Peyer's patch (tissue), 4 donors: ENCODE measurements around the gene FAM193A. TPM values are rescaled to one million over a fixed set of nuclear protein-coding genes. Genes with fewer than 3 reads are reported as not detected.
"Not testable (repeated sequence)": the region's sequence is repeated elsewhere in the genome, so short reads cannot be mapped to it uniquely, and the experiment has no call there.

Experiments used
- DNase-seq, 3 donors: peaks; one replicate each; pipeline ENCODE4 v3.0.0-alpha.2; 2017 to 2019
- H3K27ac ChIP-seq, 4 donors: fragments of 200-600 bp; sonication (generic); one replicate each; pipeline ENCODE4 v1.5.1; 2016 to 2019
- H3K27me3 ChIP-seq, 2 donors: fragments of 200-600 bp; sonication (generic); one replicate each; pipeline ENCODE4 v1.5.1; 2019
- H3K36me3 ChIP-seq, 3 donors: fragments of 200-600 bp; sonication (generic); one replicate each; pipeline ENCODE4 v1.5.1; 2016 to 2019
- H3K4me1 ChIP-seq, 4 donors: fragments of 200-600 bp; sonication (generic); one replicate each; pipeline ENCODE4 v1.5.1; 2016 to 2019
- H3K4me3 ChIP-seq, 4 donors: fragments of 200-600 bp; sonication (generic); 1 replicate in 3 of 4; 2 replicates in 1 of 4; pipeline ENCODE4 v1.5.1; 2016 to 2019; ENCODE audit warnings: mild to moderate bottlenecking in 1 of 4
- H3K9me3 ChIP-seq, 4 donors: fragments of 200-600 bp; sonication (generic); one replicate each; pipeline ENCODE4 v1.5.1; 2016 to 2019; ENCODE audit warnings: mild to moderate bottlenecking in 1 of 4
- POLR2A ChIP-seq, 2 donors: fragments of 450-650 bp; IDR thresholded peaks; one replicate each; pipeline ENCODE4 v1.5.1; 2017; ENCODE audit warnings: antibody characterized with exemption in 2 of 2, mild to moderate bottlenecking in 2 of 2, moderate library complexity in 2 of 2
- total RNA-seq, 4 donors: library from RNA; depleted of rRNA; stranded (reverse); fragments of >200 nt; gene quantifications; one replicate each; pipeline ENCODE4 v1.1.0, GENCODE V29; 2016
- TF ChIP-seq, protein P1 (sequence below), 6 experiments: fragments of 450-650 bp in 4 of 6; fragments of 200-600 bp in 2 of 6; sonication (generic) in 1 of 6; IDR thresholded peaks; one replicate each; pipeline ENCODE4 v1.5.1; 2017 to 2019; ENCODE audit warnings: antibody characterized with exemption in 6 of 6, mild to moderate bottlenecking in 3 of 6, moderate library complexity in 1 of 6

The FAM193A gene
- total RNA-seq, 4 donors from 2014 or later, result 38.2 to 77.6 (median 51.2) TPM

DNA sequence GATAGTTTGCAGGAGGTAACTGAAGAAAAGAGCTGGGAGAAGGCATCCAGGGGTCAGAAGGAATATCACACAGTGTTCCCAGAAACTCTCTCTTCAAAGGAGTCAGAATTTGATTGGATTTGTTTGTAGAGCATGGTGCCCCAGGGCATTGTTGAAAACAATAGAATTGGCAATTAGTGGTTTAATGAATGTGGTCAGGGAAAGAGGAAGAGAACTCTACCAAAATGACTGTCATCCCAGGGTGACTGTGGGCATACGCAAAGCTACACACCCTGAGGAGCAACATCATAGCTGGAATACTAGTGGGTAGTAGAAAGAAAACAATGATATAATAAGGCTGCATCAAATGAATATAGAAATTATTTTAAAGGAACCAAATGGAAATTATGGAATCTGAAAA lies 198.2 kb downstream of the FAM193A start:
- TF ChIP-seq, protein P1, sequence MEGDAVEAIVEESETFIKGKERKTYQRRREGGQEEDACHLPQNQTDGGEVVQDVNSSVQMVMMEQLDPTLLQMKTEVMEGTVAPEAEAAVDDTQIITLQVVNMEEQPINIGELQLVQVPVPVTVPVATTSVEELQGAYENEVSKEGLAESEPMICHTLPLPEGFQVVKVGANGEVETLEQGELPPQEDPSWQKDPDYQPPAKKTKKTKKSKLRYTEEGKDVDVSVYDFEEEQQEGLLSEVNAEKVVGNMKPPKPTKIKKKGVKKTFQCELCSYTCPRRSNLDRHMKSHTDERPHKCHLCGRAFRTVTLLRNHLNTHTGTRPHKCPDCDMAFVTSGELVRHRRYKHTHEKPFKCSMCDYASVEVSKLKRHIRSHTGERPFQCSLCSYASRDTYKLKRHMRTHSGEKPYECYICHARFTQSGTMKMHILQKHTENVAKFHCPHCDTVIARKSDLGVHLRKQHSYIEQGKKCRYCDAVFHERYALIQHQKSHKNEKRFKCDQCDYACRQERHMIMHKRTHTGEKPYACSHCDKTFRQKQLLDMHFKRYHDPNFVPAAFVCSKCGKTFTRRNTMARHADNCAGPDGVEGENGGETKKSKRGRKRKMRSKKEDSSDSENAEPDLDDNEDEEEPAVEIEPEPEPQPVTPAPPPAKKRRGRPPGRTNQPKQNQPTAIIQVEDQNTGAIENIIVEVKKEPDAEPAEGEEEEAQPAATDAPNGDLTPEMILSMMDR (IDR thresholded peaks at IDR 0.05), result no peak
- TF ChIP-seq POLR2A (IDR thresholded peaks at IDR 0.05), result no peak
- H3K27ac ChIP-seq, result no peak overlapping the region
- peaks cover 0 to 36% (median 0%) of the 10 kb centered on the region in 3 donors for H3K36me3 ChIP-seq
- no peaks in the 10 kb centered on the region for H3K9me3 ChIP-seq
- no peak for DNase-seq
- no peaks in the 10 kb centered on the region for H3K27me3 ChIP-seq
- H3K4me1 ChIP-seq, result no peaks in the 10 kb centered on the region
- H3K4me3 ChIP-seq, result no peak overlapping the region

DNA sequence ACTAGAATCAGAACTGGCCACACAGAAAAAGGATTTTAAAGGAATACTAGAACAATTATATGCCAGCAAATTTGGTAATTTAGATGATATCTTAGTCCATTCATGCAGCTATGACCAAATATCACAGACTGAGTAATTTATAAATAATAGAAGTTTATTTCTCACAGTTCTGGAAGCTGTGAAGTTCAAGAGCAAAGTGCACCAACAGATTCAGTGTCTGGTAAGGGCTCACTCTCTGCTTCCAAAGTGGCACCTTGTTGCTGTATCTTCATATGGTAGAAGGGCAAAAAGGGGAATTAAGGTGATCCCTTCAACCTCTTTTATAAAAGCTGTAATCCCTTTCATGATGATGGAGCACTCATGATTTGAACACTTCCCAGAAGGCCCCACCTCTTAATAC lies 199.4 kb downstream of the FAM193A start:
- no peak overlapping the region for H3K4me3 ChIP-seq
- no peaks in the 10 kb centered on the region for H3K9me3 ChIP-seq
- no peak overlapping the region for H3K27ac ChIP-seq
- H3K27me3 ChIP-seq, result no peaks in the 10 kb centered on the region
- peaks cover 0 to 31% (median 0%) of the 10 kb centered on the region in 3 donors for H3K36me3 ChIP-seq
- no peaks in the 10 kb centered on the region for H3K4me1 ChIP-seq
- no peak for TF ChIP-seq POLR2A (IDR thresholded peaks at IDR 0.05)
- no peak for DNase-seq

DNA sequence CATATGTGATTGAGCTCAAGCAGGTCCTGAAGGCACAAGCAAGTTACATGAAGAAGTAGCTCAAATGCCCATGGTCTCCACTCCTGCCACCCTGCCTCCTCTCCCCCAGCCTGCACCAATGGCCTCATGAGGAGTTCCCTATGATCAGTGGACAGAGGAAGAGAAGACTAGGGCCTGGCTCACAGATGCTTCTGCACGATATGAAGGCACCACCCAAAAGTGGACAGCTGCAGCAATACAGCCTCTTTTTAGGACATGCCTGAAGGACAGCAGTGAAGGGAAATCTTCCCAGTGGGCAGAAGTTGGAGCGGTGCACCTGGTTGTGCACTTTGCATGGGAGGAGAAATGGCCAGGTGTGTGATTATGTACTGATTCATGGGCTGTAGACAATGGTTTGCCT lies 201.8 kb downstream of the FAM193A start:
- not testable (repeated sequence) for H3K27ac ChIP-seq, H3K9me3 ChIP-seq, H3K4me1 ChIP-seq, H3K4me3 ChIP-seq, H3K27me3 ChIP-seq, DNase-seq
- peaks cover 0 to 31% (median 0%) of the 10 kb centered on the region in 3 donors for H3K36me3 ChIP-seq

DNA sequence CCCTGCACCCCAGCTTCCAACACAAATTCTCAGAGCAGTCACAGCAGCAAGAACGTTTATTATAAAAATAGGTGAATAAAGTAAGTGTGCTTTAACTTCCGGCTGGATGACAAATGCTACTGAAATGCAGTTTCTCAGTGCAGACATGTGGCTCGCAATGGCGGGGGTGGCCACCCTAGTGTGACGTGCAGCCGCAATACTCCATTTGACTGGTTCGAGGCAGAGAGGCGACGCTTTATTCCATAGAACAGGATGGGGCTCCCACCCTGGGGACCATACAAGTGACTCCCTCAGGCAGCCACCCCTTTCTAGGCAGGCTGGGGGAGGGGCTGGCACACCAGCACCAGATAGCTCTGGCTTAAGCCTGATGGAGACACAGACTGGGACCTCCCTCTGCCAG lies 205.2 kb downstream of the FAM193A start:
- Histone ChIP-seq H3K4me1 (peaks cover 0 to 10% (median 5%) of the 10 kb centered on the region in 4 donors), H3K36me3 (peaks cover 0 to 55% (median 0%) of the 10 kb centered on the region in 3 donors), H3K4me3 (no peak overlapping the region), H3K27ac (no peak overlapping the region), H3K9me3 (no peaks in the 10 kb centered on the region), H3K27me3 (no peaks in the 10 kb centered on the region)
- TF ChIP-seq, protein P1 (IDR thresholded peaks at IDR 0.05), result no peak
- no peak for TF ChIP-seq POLR2A (IDR thresholded peaks at IDR 0.05)
- no peak for DNase-seq

DNA sequence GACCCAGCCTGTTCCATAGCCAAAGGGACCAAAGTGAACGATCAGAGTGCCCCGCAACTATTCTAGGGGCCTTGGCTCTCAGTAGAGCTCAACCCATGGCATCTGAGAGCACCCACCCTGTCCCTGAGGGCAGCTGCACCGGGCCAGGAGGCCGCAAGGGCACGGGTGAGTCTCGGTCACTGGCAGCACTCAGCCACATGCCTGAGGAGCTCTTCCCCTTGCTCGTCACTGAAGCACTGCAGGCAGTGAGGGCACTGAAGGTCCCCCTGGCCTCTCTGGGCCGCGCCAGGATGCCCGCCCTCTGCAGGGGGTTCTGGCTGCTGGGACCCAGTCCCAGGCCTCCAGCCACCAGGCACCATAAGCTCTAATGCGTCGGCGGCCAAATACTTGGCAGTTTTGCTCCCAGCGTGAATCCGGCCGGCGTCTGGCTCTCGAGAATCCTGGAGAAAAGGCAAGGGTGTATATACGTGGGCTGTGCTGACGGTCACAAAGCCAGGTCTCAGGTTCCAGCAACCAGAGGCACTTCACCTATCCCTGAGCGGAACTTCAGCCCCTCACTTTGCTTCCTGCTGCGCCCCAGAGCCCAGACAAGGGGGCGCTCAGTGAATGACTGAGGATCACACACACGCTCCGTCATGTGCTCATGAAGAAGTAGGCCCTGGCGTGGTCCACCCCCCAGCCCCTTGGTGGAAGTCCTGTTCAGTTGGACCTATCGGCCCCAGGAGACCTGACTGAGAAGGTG lies 205.8 kb downstream of the FAM193A start:
- peaks cover 0 to 16% (median 7%) of the 10 kb centered on the region in 4 donors for H3K4me1 ChIP-seq
- H3K27ac ChIP-seq, result no peak overlapping the region
- H3K36me3 ChIP-seq, result peaks cover 0 to 62% (median 0%) of the 10 kb centered on the region in 3 donors
- H3K27me3 ChIP-seq, result no peaks in the 10 kb centered on the region
- no peak for TF ChIP-seq POLR2A (IDR thresholded peaks at IDR 0.05)
- TF ChIP-seq, protein P1 (IDR thresholded peaks at IDR 0.05), result no peak
- no peak for DNase-seq
- H3K9me3 ChIP-seq, result no peaks in the 10 kb centered on the region
- no peak overlapping the region for H3K4me3 ChIP-seq

DNA sequence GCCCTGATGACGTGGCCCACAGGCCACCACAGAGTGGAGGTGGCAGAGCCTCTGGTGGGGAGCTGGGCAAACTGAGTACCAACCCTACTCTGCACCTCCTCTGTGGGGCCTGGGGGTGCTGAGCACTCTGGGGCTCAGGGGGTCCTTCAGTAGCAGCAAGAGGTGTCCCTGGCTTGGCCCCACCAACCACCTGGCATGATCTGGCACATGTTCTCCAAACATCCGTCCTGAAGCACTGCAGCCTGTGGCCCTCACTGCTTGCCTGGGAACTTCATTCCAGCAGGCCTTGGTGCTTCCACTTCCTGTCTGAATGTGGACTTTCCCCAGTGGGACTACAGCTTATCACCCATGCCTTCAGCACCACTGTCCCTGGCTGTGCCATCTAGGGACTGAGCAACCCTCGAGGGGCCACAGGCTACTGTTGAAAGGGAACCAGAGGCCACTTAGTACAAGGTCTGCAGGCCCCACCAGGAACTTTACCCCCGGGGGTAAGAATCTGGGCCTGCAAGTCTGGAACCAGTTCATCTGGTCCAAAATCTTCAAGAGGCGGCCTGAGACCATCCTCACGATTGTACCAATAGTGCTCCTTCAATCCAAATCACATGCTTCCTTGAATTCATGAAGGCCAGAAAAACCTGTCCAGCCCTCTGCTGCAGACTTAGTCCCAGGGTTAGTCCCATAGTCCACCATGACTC lies 206.5 kb downstream of the FAM193A start:
- H3K27me3 ChIP-seq, result no peaks in the 10 kb centered on the region
- H3K36me3 ChIP-seq, result peaks cover 0 to 69% (median 0%) of the 10 kb centered on the region in 3 donors
- no peak overlapping the region for H3K4me3 ChIP-seq
- TF ChIP-seq POLR2A (IDR thresholded peaks at IDR 0.05), result no peak
- TF ChIP-seq, protein P1 (IDR thresholded peaks at IDR 0.05), result no peak
- no peak overlapping the region for H3K27ac ChIP-seq
- no peak for DNase-seq
- peaks cover 0 to 18% (median 9%) of the 10 kb centered on the region in 4 donors for H3K4me1 ChIP-seq
- no peaks in the 10 kb centered on the region for H3K9me3 ChIP-seq
